Brain microvascular endothelial cell (primary cell): ENCODE data around the gene SLC2A2.

Experiments used
- DNase-seq: peaks from one replicate; pipeline ENCODE4 v3.0.0-alpha.2; 2020
- H3K27ac ChIP-seq: fragments of 250-450 bp; sonication (Bioruptor Pico); 2 replicates; pipeline ENCODE4 v1.5.1; 2020; ENCODE audit warnings: mild to moderate bottlenecking, moderate library complexity
- H3K27me3 ChIP-seq: fragments of 250-450 bp; sonication (Bioruptor Pico); replicated peaks from 2 replicates; pipeline ENCODE4 v1.5.1; 2020; ENCODE audit warnings: mild to moderate bottlenecking
- H3K36me3 ChIP-seq: fragments of 250-450 bp; sonication (Bioruptor Pico); replicated peaks from 2 replicates; pipeline ENCODE4 v1.5.1; 2020; ENCODE audit warnings: mild to moderate bottlenecking
- H3K4me3 ChIP-seq: 2 replicates; pipeline ENCODE4 v1.5.1; 2011; ENCODE audit warnings: low read depth, mild to moderate bottlenecking, control low read depth, low read length, moderate library complexity
- CTCF ChIP-seq: IDR thresholded peaks from 2 replicates; pipeline ENCODE4 v1.5.1; 2011; ENCODE audit warnings: low read depth, mild to moderate bottlenecking, moderate library complexity, low read length, control low read depth, inconsistent platforms; ENCODE audit errors: missing control alignments
- in situ Hi-C: cut with HindIII; loops from 2 replicates; pipeline ENCODE4 v1.10.0; 2017; ENCODE audit warnings: low sequenced_read_pairs, low pct_ligation_motif_present

The SLC2A2 gene

GRCh38 chr3:170953229-170953628 lies 73.3 kb downstream of the SLC2A2 start:
- DNase-seq, result no peak
- Histone ChIP-seq H3K27me3 (no peaks in the 10 kb centered on the region), H3K27ac (no peak overlapping the region), H3K4me3 (no peak overlapping the region), H3K36me3 (no peaks in the 10 kb centered on the region)
- in situ Hi-C loops, result no loop called here
- TF ChIP-seq CTCF, result no peak

- no peak for TF ChIP-seq CTCF
- in situ Hi-C loops, result no loop called here
- no peak for DNase-seq
- Histone ChIP-seq H3K4me3 (no peak overlapping the region), H3K27me3 (no peaks in the 10 kb centered on the region), H3K27ac (no peak overlapping the region), H3K36me3 (no peaks in the 10 kb centered on the region)
Observed at GRCh38 chr3:170949211-170949610, 77.3 kb downstream of the SLC2A2 start.

- in situ Hi-C loops, result no loop called here
- DNase-seq, result no peak
- no peak for TF ChIP-seq CTCF
- Histone ChIP-seq H3K27ac (no peak overlapping the region), H3K4me3 (no peak overlapping the region), H3K36me3 (no peaks in the 10 kb centered on the region), H3K27me3 (no peaks in the 10 kb centered on the region)
Observed at GRCh38 chr3:170947018-170947769, 79.3 kb downstream of the SLC2A2 start.
